HEK293T (cell line): ENCODE results near the gene CYP2R1.
"Not testable (repeated sequence)": the region's sequence is repeated elsewhere in the genome, so short reads cannot be mapped to it uniquely, and the experiment has no call there.

Experiments
- CTCF ChIA-PET: fragments of 350-600 bp; formaldehyde crosslinking; extraction: SDS; loops from one replicate; lab custom pipeline; 2021; ENCODE audit warnings: antibody characterized with exemption, inconsistent platforms; lab: Yijun Ruan, JAX
- POLR2A ChIA-PET: fragments of 350-600 bp; formaldehyde crosslinking; extraction: SDS; loops from one replicate; lab custom pipeline; 2020; ENCODE audit warnings: antibody characterized with exemption, inconsistent platforms; lab: Yijun Ruan, JAX
- DNase-seq: peaks from one replicate; pipeline ENCODE4 v3.0.0; 2012; ENCODE audit warnings: mixed read lengths; ENCODE audit errors: extremely low spot score
- ARNT ChIP-seq: fragments of 450-650 bp; IDR thresholded peaks from 2 replicates; pipeline ENCODE4 v1.6.1; 2017; ENCODE audit warnings: mild to moderate bottlenecking
- BHLHE40 ChIP-seq: fragments of 450-650 bp; IDR thresholded peaks from 2 replicates; pipeline ENCODE4 v1.6.1; 2016; ENCODE audit warnings: mild to moderate bottlenecking, moderate library complexity, borderline replicate concordance
- CTBP1 ChIP-seq: fragments of 450-650 bp; IDR thresholded peaks from 2 replicates; pipeline ENCODE4 v1.6.1; 2016; ENCODE audit warnings: borderline replicate concordance
- ELF4 ChIP-seq: fragments of 450-650 bp; IDR thresholded peaks from 2 replicates; pipeline ENCODE4 v1.6.1; 2017; ENCODE audit warnings: antibody characterized with exemption
- FOXA1 ChIP-seq: fragments of 450-650 bp; IDR thresholded peaks from 2 replicates; pipeline ENCODE4 v1.6.1; 2016; ENCODE audit warnings: mild to moderate bottlenecking
- FOXK2 ChIP-seq: fragments of 450-650 bp; IDR thresholded peaks from 2 replicates; pipeline ENCODE4 v1.6.1; 2016; ENCODE audit warnings: mild to moderate bottlenecking
- FOXM1 ChIP-seq: fragments of 450-650 bp; IDR thresholded peaks from 2 replicates; pipeline ENCODE4 v1.6.1; 2017; ENCODE audit warnings: mild to moderate bottlenecking, borderline replicate concordance
- HDGF ChIP-seq: fragments of 450-650 bp; IDR thresholded peaks from 2 replicates; pipeline ENCODE4 v1.6.1; 2017; ENCODE audit warnings: antibody characterized with exemption, borderline replicate concordance
- L3MBTL2 ChIP-seq: fragments of 450-650 bp; conservative IDR thresholded peaks from 2 replicates; pipeline ENCODE4 v1.6.1; 2016; ENCODE audit warnings: mild to moderate bottlenecking
- LEF1 ChIP-seq: fragments of 450-650 bp; IDR thresholded peaks from 2 replicates; pipeline ENCODE4 v1.6.1; 2017; ENCODE audit warnings: mild to moderate bottlenecking, borderline replicate concordance
- NFRKB ChIP-seq: fragments of 450-650 bp; IDR thresholded peaks from 2 replicates; pipeline ENCODE4 v1.6.1; 2016; ENCODE audit warnings: mild to moderate bottlenecking, moderate library complexity
- SP1 ChIP-seq: fragments of 450-650 bp; IDR thresholded peaks from 2 replicates; pipeline ENCODE4 v1.6.1; 2017
- SUZ12 ChIP-seq: fragments of 450-650 bp; IDR thresholded peaks from 2 replicates; pipeline ENCODE4 v1.6.1; 2016; ENCODE audit warnings: mild to moderate bottlenecking
- TARDBP ChIP-seq: fragments of 450-650 bp; IDR thresholded peaks from 2 replicates; pipeline ENCODE4 v1.6.1; 2016
- ZNF384 ChIP-seq: fragments of 450-650 bp; IDR thresholded peaks from 2 replicates; pipeline ENCODE4 v1.6.1; 2016
- TF ChIP-seq, protein P1 (sequence below): fragments of 450-650 bp; IDR thresholded peaks from 2 replicates; pipeline ENCODE4 v1.6.1; 2016

The CYP2R1 gene

DNA sequence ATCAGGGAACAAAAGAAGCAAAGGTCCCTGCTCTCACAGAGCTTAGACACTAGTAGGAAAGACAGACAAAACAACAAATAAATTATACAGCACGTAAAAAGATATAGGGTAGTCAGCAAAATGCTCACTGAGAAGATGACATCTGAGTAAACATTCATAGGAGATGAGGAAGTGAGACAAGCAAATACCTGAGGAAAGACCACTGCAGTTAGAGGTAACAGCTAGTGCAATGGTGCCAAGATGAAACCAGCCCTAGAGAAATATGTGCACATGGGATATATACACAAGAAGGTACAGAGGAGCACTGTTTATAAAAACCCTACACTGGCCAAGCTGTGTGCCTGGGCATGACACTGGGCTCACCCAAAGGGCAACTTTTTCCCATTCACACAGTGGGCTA lies 9.8 kb downstream of the CYP2R1 start:
- no peak for DNase-seq
- ChIA-PET POLR2A (interaction anchor here (0.6 kb wide), 1 partner anchor 10 kb away, joined by 3 read pairs; the partner anchor contains the start of gene CYP2R1), CTCF (no interaction called here)
- no peak for TF ChIP-seq CTBP1
- TF ChIP-seq SUZ12, result no peak
- TF ChIP-seq NFRKB, result no peak
- TF ChIP-seq, protein P1, sequence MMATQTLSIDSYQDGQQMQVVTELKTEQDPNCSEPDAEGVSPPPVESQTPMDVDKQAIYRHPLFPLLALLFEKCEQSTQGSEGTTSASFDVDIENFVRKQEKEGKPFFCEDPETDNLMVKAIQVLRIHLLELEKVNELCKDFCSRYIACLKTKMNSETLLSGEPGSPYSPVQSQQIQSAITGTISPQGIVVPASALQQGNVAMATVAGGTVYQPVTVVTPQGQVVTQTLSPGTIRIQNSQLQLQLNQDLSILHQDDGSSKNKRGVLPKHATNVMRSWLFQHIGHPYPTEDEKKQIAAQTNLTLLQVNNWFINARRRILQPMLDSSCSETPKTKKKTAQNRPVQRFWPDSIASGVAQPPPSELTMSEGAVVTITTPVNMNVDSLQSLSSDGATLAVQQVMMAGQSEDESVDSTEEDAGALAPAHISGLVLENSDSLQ, result no peak
- TF ChIP-seq ZNF384, result no peak
- no peak for TF ChIP-seq HDGF
- TF ChIP-seq FOXM1, result no peak
- no peak for TF ChIP-seq BHLHE40
- TF ChIP-seq TARDBP, result no peak
- TF ChIP-seq ELF4, result no peak
- no peak for TF ChIP-seq FOXA1
- TF ChIP-seq SP1, result no peak
- TF ChIP-seq L3MBTL2, result no peak
- no peak for TF ChIP-seq LEF1

DNA sequence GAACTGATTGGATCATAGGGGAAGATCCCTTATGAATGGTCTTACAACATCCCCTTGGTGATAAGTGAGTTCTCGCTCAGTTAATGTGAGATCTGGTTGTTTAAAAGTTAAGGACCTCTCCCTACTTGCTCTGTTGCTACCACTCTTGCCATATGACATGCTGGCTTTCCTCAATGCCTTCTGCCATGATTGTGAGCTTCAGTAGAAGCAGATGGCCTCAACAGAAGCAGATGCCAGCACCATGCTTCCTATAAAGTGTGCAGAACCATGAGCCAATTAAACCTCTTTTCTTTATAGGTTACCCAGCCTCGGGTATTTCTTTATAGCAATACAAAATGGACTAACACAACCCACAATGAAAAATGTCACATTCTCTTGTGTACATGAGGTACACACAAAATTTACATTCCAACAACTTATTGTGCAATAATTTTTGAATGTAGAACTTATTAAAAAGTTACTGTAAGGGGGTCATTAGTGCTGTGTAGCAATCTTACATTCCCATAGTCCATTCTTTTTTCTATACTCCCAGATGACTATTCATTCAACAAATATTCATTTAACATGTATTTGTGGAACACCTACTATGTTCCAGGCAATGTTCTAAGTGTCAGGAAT lies 10.3 kb downstream of the CYP2R1 start:
- DNase-seq, result no peak
- CTCF ChIA-PET, result no interaction called here
- TF ChIP-seq ZNF384 (no peak), TARDBP (no peak)
- POLR2A ChIA-PET, result interaction anchor here (0.6 kb wide), 1 partner anchor 10 kb away, joined by 3 read pairs; the partner anchor contains the start of gene CYP2R1

DNA sequence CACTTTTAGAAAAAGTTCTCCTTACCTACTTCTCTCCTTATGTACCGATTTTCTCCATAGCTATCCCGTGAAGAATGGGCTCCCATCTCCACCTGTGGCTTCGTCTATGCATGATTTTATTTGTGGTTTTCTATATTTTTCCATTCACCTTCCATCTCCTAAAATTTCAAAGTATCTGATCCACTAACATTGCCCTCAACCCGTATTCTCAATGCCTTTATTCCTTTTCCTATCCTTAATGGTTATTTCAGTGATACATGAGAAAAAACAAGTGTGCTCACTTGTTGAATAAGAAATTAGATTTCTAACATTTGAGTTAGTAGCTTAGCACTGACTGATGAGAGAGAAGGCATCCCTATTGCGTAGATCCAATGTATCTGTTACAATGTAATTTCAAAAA lies 16.9 kb downstream of the CYP2R1 start:
- POLR2A ChIA-PET, result no interaction called here
- no peak for TF ChIP-seq CTBP1
- no peak for TF ChIP-seq BHLHE40
- no peak for TF ChIP-seq HDGF
- TF ChIP-seq SP1, result no peak
- no peak for TF ChIP-seq FOXK2
- TF ChIP-seq TARDBP, result no peak
- TF ChIP-seq FOXA1, result no peak
- TF ChIP-seq FOXM1, result no peak
- TF ChIP-seq ARNT, result no peak
- CTCF ChIA-PET, result no interaction called here
- DNase-seq, result no peak

DNA sequence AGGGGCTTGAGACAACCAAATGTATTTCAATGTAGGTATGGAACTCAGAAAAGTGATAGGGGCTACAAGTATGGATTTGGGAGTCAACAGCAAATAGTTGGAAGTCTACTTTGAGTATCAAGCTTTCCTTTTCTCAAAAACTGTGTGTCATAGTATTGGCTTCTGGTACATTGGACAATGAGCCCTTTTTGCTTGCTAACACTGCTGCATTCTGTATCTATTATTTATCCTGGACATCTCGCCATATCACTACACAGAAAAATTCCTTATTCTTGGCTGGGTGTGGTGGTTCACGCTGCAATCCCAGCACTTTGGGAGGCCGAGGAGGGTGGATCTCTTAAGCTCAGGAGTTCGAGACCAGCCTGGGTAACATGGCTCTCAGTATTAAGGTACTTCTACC lies 18.4 kb downstream of the CYP2R1 start:
- DNase-seq, result no peak

DNA sequence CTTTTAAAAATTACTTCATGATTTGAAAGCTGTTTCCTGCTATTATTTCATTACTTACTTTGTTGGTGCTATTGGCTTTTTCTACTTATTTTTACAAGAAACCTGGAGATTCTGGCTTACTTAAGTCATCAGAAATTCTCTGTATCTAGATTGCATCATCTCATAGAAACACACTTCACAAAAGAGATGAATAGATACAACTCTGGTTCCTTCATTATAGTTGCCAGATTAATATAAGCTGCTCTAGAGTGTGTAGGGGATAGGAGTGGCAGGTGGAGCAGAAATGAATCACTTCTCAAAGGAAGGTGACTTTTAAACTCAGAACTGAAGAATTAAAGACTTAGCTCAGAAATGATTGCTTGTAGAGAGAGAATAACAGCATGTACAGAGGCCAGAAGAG lies 20.0 kb downstream of the CYP2R1 start:
- CTCF ChIA-PET, result no interaction called here
- TF ChIP-seq LEF1 (no peak), TARDBP (no peak), ARNT (no peak), BHLHE40 (no peak), L3MBTL2 (no peak), FOXM1 (no peak), HDGF (no peak), ZNF384 (no peak), SUZ12 (no peak), FOXA1 (no peak), CTBP1 (no peak), SP1 (no peak), ELF4 (no peak), FOXK2 (no peak), NFRKB (no peak)
- TF ChIP-seq, protein P1, result no peak
- POLR2A ChIA-PET, result interaction anchor here (2.2 kb wide), 1 partner anchor 20 kb away, joined by 5 read pairs; the partner anchor contains the start of gene CYP2R1

More for the DNA sequence above, 18.4 kb downstream of the CYP2R1 start:
- CTCF ChIA-PET, result no interaction called here
- no peak for TF ChIP-seq TARDBP
- no peak for TF ChIP-seq ARNT
- no peak for TF ChIP-seq L3MBTL2
- no peak for TF ChIP-seq FOXK2
- no peak for TF ChIP-seq CTBP1
- TF ChIP-seq SUZ12, result no peak
- TF ChIP-seq HDGF, result no peak
- no peak for TF ChIP-seq SP1
- TF ChIP-seq FOXM1, result no peak
- no peak for TF ChIP-seq BHLHE40
- no peak for TF ChIP-seq ELF4
- TF ChIP-seq ZNF384, result no peak
- TF ChIP-seq, protein P1, result no peak
- no peak for TF ChIP-seq FOXA1
- no peak for TF ChIP-seq NFRKB
- no peak for TF ChIP-seq LEF1
- POLR2A ChIA-PET, result no interaction called here

DNA sequence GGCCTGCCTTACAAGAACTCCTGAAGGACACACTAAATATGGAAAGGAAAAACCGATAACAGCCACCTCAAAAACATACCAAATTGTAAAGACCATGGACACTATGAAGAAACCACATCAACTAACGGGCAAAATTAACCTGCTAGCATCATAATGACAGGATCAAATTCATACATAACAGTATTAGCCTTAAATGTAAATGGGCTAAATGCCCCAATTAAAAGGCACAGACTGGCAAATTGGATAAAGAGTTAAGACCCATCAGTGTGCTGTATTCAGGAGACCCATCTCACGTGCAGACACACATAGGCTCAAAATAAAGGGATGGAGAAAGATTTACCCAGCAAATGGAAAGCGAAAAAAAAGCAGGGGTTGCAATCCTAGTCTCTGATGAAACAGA lies 28.3 kb downstream of the CYP2R1 start:
- CTCF ChIA-PET, DNase-seq, POLR2A ChIA-PET: not testable (repeated sequence)

More for the DNA sequence above, 20.0 kb downstream of the CYP2R1 start:
- no peak for DNase-seq
